Measurements from ENCODE around the gene SSBP2. TPM values are rescaled to one million over a fixed set of nuclear protein-coding genes. Genes with fewer than 3 reads are reported as not detected.

Gene SSBP2
- total and polyA plus RNA-seq, 4 donors, result 17.2 to 99.9 (median 27.3) TPM

GRCh38 chr5:81577091-81577490 lies 173.8 kb downstream of the SSBP2 start:
- no peaks in the 10 kb centered on the region for H3K9me3 ChIP-seq (ENCODE audit: control insufficient read depth in 4 of 4, insufficient read depth in 3 of 4, low read length in 3 of 4)
- TF ChIP-seq, protein P1, sequence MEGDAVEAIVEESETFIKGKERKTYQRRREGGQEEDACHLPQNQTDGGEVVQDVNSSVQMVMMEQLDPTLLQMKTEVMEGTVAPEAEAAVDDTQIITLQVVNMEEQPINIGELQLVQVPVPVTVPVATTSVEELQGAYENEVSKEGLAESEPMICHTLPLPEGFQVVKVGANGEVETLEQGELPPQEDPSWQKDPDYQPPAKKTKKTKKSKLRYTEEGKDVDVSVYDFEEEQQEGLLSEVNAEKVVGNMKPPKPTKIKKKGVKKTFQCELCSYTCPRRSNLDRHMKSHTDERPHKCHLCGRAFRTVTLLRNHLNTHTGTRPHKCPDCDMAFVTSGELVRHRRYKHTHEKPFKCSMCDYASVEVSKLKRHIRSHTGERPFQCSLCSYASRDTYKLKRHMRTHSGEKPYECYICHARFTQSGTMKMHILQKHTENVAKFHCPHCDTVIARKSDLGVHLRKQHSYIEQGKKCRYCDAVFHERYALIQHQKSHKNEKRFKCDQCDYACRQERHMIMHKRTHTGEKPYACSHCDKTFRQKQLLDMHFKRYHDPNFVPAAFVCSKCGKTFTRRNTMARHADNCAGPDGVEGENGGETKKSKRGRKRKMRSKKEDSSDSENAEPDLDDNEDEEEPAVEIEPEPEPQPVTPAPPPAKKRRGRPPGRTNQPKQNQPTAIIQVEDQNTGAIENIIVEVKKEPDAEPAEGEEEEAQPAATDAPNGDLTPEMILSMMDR (IDR thresholded peaks at IDR 0.05; ENCODE audit: control extremely low read depth, extremely low read depth), result no peak
- DNase-seq (no peak), ATAC-seq (ENCODE audit: insufficient read depth, low FRiP score) (no peak)
- 94% methylated on average over 3 of the region's 3 CpGs for WGBS, 2 donors
- no peak overlapping the region for H3K4me3 ChIP-seq
- peaks cover 0 to 7% (median 0%) of the 10 kb centered on the region in 5 donors for H3K4me1 ChIP-seq (ENCODE audit: control insufficient read depth in 5 of 5, insufficient read depth in 5 of 5, low read length in 5 of 5)
- no peak overlapping the region for H3K9ac ChIP-seq (ENCODE audit: insufficient read depth in 1 of 2, low read length in 2 of 2)
- no peaks in the 10 kb centered on the region for H3K27me3 ChIP-seq (ENCODE audit: control insufficient read depth in 3 of 3, insufficient read depth in 3 of 3, low read length in 2 of 3)
- H3K27ac ChIP-seq (ENCODE audit: low read depth in 1 of 2, low read length in 1 of 2), result no peak overlapping the region
- H3K36me3 ChIP-seq (ENCODE audit: control insufficient read depth in 4 of 4, insufficient read depth in 4 of 4, low read length in 4 of 4), result peaks cover 0 to 10% (median 0%) of the 10 kb centered on the region in 4 donors

- Histone ChIP-seq H3K36me3 (ENCODE audit: control insufficient read depth in 4 of 4, insufficient read depth in 4 of 4, low read length in 4 of 4) (peaks cover 0 to 7% (median 0%) of the 10 kb centered on the region in 4 donors), H3K4me3 (no peak overlapping the region), H3K9ac (ENCODE audit: insufficient read depth in 1 of 2, low read length in 2 of 2) (no peak overlapping the region), H3K9me3 (ENCODE audit: control insufficient read depth in 4 of 4, insufficient read depth in 3 of 4, low read length in 3 of 4) (no peaks in the 10 kb centered on the region), H3K27me3 (ENCODE audit: control insufficient read depth in 3 of 3, insufficient read depth in 3 of 3, low read length in 2 of 3) (no peaks in the 10 kb centered on the region), H3K4me1 (ENCODE audit: control insufficient read depth in 5 of 5, insufficient read depth in 5 of 5, low read length in 5 of 5) (peaks cover 0 to 7% (median 0%) of the 10 kb centered on the region in 5 donors), H3K27ac (ENCODE audit: low read depth in 1 of 2, low read length in 1 of 2) (no peak overlapping the region)
- no peak for DNase-seq
- TF ChIP-seq, protein P1 (IDR thresholded peaks at IDR 0.05; ENCODE audit: control extremely low read depth, extremely low read depth), result no peak
- ATAC-seq (ENCODE audit: insufficient read depth, low FRiP score), result no peak
- WGBS, 2 donors, result 89 to 93% methylated on average over 1 of the region's 1 CpG
Measured at GRCh38 chr5:81575924-81576323, 175.0 kb downstream of the SSBP2 start.

- Histone ChIP-seq H3K4me1 (ENCODE audit: control insufficient read depth in 5 of 5, insufficient read depth in 5 of 5, low read length in 5 of 5) (peaks cover 0 to 2% (median 0%) of the 10 kb centered on the region in 5 donors), H3K36me3 (ENCODE audit: control insufficient read depth in 4 of 4, insufficient read depth in 4 of 4, low read length in 4 of 4) (peaks cover under 1 to 8% (median 5%) of the 10 kb centered on the region in 4 donors), H3K27me3 (ENCODE audit: control insufficient read depth in 3 of 3, insufficient read depth in 3 of 3, low read length in 2 of 3) (no peaks in the 10 kb centered on the region), H3K4me3 (no peak overlapping the region), H3K27ac (ENCODE audit: low read depth in 1 of 2, low read length in 1 of 2) (no peak overlapping the region), H3K9ac (ENCODE audit: insufficient read depth in 1 of 2, low read length in 2 of 2) (no peak overlapping the region), H3K9me3 (ENCODE audit: control insufficient read depth in 4 of 4, insufficient read depth in 3 of 4, low read length in 3 of 4) (no peaks in the 10 kb centered on the region)
- ATAC-seq (ENCODE audit: insufficient read depth, low FRiP score) (no peak), DNase-seq (no peak)
- TF ChIP-seq, protein P1 (IDR thresholded peaks at IDR 0.05; ENCODE audit: control extremely low read depth, extremely low read depth), result no peak
Measured at GRCh38 chr5:81572201-81572600, 178.7 kb downstream of the SSBP2 start.

DNA sequence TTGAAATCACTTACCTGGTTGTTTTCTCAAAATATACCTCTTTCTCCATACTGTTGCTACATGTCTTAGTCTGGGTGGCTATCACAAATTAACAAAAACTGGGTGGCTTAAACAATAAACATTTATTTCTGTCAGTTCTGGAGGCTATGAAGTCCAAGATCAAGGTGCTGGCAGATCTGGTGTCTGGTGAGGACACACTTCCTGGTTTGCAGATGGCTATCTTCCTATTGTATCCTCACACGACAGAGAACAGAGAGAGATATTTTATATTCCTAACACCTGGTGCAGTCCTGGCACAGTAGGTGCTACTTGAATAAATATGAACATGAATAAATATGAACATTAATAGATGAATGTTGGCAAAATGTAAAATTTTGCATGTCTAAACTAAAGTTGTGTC lies 192.7 kb downstream of the SSBP2 start:
- TF ChIP-seq, protein P1 (IDR thresholded peaks at IDR 0.05; ENCODE audit: control extremely low read depth, extremely low read depth), result no peak
- WGBS, 2 donors, result 29 to 38% methylated on average over 1 of the region's 1 CpG
- DNase-seq (no peak), ATAC-seq (ENCODE audit: insufficient read depth, low FRiP score) (no peak)
- peaks cover 0 to 3% (median 0%) of the 10 kb centered on the region in 4 donors for H3K36me3 ChIP-seq (ENCODE audit: control insufficient read depth in 4 of 4, insufficient read depth in 4 of 4, low read length in 4 of 4)
- no peaks in the 10 kb centered on the region for H3K27me3 ChIP-seq (ENCODE audit: control insufficient read depth in 3 of 3, insufficient read depth in 3 of 3, low read length in 2 of 3)
- no peak overlapping the region for H3K9ac ChIP-seq (ENCODE audit: insufficient read depth in 1 of 2, low read length in 2 of 2)
- peaks cover 0 to 4% (median 0%) of the 10 kb centered on the region in 5 donors for H3K4me1 ChIP-seq (ENCODE audit: control insufficient read depth in 5 of 5, insufficient read depth in 5 of 5, low read length in 5 of 5)
- no peak overlapping the region for H3K27ac ChIP-seq (ENCODE audit: low read depth in 1 of 2, low read length in 1 of 2)
- H3K4me3 ChIP-seq, result no peak overlapping the region
- no peaks in the 10 kb centered on the region for H3K9me3 ChIP-seq (ENCODE audit: control insufficient read depth in 4 of 4, insufficient read depth in 3 of 4, low read length in 3 of 4)

Measured in lung (tissue), 12 donors.